ENCODE measurements around the gene DCC.
A peak's percentile ranks its signal among the peaks of the same experiment; 100 is the strongest.

Gene DCC

GRCh38 chr18:52588931-52589330, 248.9 kb downstream of the DCC start:
- no peak overlapping the region for H3K4me3 ChIP-seq (ENCODE audit: low read length)
- TF ChIP-seq, protein P1, sequence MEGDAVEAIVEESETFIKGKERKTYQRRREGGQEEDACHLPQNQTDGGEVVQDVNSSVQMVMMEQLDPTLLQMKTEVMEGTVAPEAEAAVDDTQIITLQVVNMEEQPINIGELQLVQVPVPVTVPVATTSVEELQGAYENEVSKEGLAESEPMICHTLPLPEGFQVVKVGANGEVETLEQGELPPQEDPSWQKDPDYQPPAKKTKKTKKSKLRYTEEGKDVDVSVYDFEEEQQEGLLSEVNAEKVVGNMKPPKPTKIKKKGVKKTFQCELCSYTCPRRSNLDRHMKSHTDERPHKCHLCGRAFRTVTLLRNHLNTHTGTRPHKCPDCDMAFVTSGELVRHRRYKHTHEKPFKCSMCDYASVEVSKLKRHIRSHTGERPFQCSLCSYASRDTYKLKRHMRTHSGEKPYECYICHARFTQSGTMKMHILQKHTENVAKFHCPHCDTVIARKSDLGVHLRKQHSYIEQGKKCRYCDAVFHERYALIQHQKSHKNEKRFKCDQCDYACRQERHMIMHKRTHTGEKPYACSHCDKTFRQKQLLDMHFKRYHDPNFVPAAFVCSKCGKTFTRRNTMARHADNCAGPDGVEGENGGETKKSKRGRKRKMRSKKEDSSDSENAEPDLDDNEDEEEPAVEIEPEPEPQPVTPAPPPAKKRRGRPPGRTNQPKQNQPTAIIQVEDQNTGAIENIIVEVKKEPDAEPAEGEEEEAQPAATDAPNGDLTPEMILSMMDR (conservative IDR thresholded peaks at IDR 0.05; ENCODE audit: low read length): no peak
- DNase-seq (ENCODE audit: low read depth): peak; percentile 4

- TF ChIP-seq, protein P1 (conservative IDR thresholded peaks at IDR 0.05; ENCODE audit: low read length): no peak
- no peak overlapping the region for H3K4me3 ChIP-seq (ENCODE audit: low read length)
- no peak for DNase-seq (ENCODE audit: low read depth)
Measured at GRCh38 chr18:52596748-52597435, 256.9 kb downstream of the DCC start.

- no peak overlapping the region for H3K4me3 ChIP-seq (ENCODE audit: low read length)
- TF ChIP-seq, protein P1 (conservative IDR thresholded peaks at IDR 0.05; ENCODE audit: low read length): no peak
- no peak for DNase-seq (ENCODE audit: low read depth)
Measured at GRCh38 chr18:52598921-52599320, 258.9 kb downstream of the DCC start.

GRCh38 chr18:52602820-52603219, 262.8 kb downstream of the DCC start:
- TF ChIP-seq, protein P1 (conservative IDR thresholded peaks at IDR 0.05; ENCODE audit: low read length): no peak
- no peak overlapping the region for H3K4me3 ChIP-seq (ENCODE audit: low read length)

DNA sequence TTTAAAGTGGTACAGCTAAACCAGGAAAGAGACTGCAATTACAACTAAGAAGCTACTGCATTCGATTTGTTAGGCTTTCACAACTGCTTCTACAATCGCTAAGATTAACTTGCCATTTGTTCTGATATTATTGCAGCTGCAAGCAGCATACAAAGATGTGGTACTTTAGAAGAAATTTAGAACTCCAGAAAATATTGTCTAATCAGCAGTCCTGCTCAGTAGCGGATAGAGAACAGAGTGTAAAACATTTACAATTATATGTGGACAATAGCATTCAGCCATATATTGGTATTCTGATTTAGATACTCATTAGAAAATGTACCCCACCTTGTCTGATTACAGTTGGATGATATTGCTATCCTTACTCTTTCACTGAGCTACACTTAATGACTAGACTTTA, 265.3 kb downstream of the DCC start:
- no peak overlapping the region for H3K4me3 ChIP-seq (ENCODE audit: low read length)
- TF ChIP-seq, protein P1 (conservative IDR thresholded peaks at IDR 0.05; ENCODE audit: low read length): no peak
- DNase-seq (ENCODE audit: low read depth): no peak

More at GRCh38 chr18:52602820-52603219, 262.8 kb downstream of the DCC start:
- no peak for DNase-seq (ENCODE audit: low read depth)

DNA sequence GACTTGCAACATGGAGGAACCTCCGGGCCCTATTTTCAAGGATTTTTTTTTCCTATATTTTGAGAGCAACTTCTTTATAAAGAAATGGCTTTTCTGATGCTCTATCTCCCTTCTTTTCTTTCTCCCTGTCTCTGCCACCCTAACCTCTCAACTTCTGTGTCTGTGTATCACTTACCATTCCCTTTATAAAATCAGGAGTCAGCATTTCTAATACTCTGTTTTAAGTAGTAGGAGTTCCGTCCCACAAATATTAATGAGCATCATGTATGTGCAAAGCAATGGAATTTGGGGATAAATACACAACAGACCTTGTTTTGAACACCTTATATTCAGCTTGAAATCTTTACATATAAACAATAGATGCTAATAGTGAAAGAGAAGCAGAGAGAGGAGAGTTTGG, 268.0 kb downstream of the DCC start:
- TF ChIP-seq, protein P1 (conservative IDR thresholded peaks at IDR 0.05; ENCODE audit: low read length): no peak
- no peak overlapping the region for H3K4me3 ChIP-seq (ENCODE audit: low read length)
- no peak for DNase-seq (ENCODE audit: low read depth)

DNA sequence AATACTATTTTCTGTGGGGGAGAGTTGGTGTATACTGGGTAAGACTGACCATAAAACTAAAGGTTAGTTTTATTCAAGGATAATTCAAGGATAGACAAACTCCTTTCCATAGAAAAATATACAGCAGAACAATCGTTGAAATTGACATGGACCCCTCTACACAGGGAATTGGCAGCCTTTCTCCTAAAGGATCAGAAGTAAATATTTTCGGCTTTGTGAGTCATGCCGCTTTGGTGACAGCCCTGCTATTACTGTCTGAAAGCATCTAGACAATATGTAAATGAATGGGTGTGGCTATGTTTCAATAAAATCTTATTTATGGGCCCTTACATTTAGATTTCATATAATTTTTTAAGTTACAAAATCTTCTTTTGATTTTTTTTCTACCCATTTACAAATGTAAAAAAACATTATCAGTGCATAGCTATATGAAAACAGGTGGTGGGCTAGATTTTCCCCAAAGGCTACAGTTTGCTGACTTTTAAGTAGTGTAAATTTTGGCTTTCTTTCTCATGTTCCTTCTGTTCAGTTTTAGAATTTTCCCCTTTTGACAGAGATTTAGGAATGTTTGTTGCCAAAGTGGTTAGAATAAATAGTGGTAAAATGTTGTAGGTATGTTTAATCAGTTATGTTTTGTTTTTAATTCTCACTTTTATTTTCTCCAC, 270.6 kb downstream of the DCC start:
- DNase-seq (ENCODE audit: low read depth): no peak
- H3K4me3 ChIP-seq (ENCODE audit: low read length): no peak overlapping the region
- TF ChIP-seq, protein P1 (conservative IDR thresholded peaks at IDR 0.05; ENCODE audit: low read length): no peak

Measured in AG10803 (cell line).